Loucy (cell line): ENCODE results near the gene EEF1A1.

ENCODE experiments used
- H2AFZ ChIP-seq: fragments of 200-600 bp; sonication (generic); 2 replicates; pipeline ENCODE4 v1.6.0; 2016; ENCODE audit warnings: antibody characterized with exemption, mild to moderate bottlenecking, low read length, moderate library complexity
- H3F3A ChIP-seq: fragments of 200-600 bp; 2 replicates; pipeline ENCODE4 v1.6.0; 2016; ENCODE audit warnings: antibody characterized with exemption, low read depth, mild to moderate bottlenecking
- H3K27me3 ChIP-seq: fragments of 200-600 bp; sonication (generic); 2 replicates; pipeline ENCODE4 v1.6.1; 2014; ENCODE audit warnings: low read length, mild to moderate bottlenecking; ENCODE audit not compliant: insufficient read depth, poor library complexity, severe bottlenecking
- H3K36me3 ChIP-seq: fragments of 200-600 bp; sonication (generic); 2 replicates; pipeline ENCODE4 v1.6.1; 2016; ENCODE audit warnings: low read length; ENCODE audit not compliant: insufficient read depth
- H3K4me1 ChIP-seq: fragments of 200-600 bp; sonication (generic); 2 replicates; pipeline ENCODE4 v1.5.1; 2014; ENCODE audit warnings: low read length, mild to moderate bottlenecking; ENCODE audit not compliant: insufficient read depth, poor library complexity, severe bottlenecking
- H3K4me2 ChIP-seq: fragments of 200-600 bp; sonication (generic); 2 replicates; pipeline ENCODE4 v1.6.0; 2014; ENCODE audit warnings: antibody characterized with exemption, low read length, low read depth, mild to moderate bottlenecking; ENCODE audit not compliant: poor library complexity, severe bottlenecking
- H3K4me3 ChIP-seq: fragments of 200-600 bp; sonication (generic); 2 replicates; pipeline ENCODE4 v1.5.1; 2014; ENCODE audit warnings: low read length, mild to moderate bottlenecking, mixed read lengths; ENCODE audit not compliant: poor library complexity, severe bottlenecking
- H3K79me2 ChIP-seq: fragments of 200-600 bp; sonication (generic); 2 replicates; pipeline ENCODE4 v1.6.1; 2014; ENCODE audit warnings: low read length; ENCODE audit not compliant: insufficient read depth
- H3K9ac ChIP-seq: fragments of 200-600 bp; sonication (generic); 2 replicates; pipeline ENCODE4 v1.6.0; 2014; ENCODE audit warnings: mild to moderate bottlenecking, low read depth, low read length, moderate library complexity; ENCODE audit not compliant: poor library complexity, severe bottlenecking
- H3K9me2 ChIP-seq: fragments of 200-600 bp; sonication (generic); replicated peaks from 2 replicates; pipeline ENCODE4 v1.6.1; 2016; ENCODE audit warnings: low read depth, low read length, mixed read lengths
- H3K9me3 ChIP-seq: fragments of 200-600 bp; sonication (generic); 2 replicates; pipeline ENCODE4 v1.6.1; 2014; ENCODE audit warnings: mild to moderate bottlenecking, antibody characterized with exemption, low read length, low read depth; ENCODE audit not compliant: insufficient read depth
- H4K20me1 ChIP-seq: fragments of 200-600 bp; sonication (generic); 2 replicates; pipeline ENCODE4 v1.6.0; 2014; ENCODE audit warnings: antibody characterized with exemption, low read length, mild to moderate bottlenecking; ENCODE audit not compliant: insufficient read depth, poor library complexity, severe bottlenecking
- EZH2phosphoT487 ChIP-seq: fragments of 200-600 bp; IDR thresholded peaks from 2 replicates; pipeline ENCODE4 v1.6.1; 2018; ENCODE audit warnings: antibody characterized with exemption, mild to moderate bottlenecking, moderate library complexity, borderline replicate concordance
- TF ChIP-seq, protein P1 (sequence below): fragments of 200-600 bp; sonication (generic); conservative IDR thresholded peaks from 2 replicates; pipeline ENCODE4 v1.5.1; 2014; ENCODE audit warnings: mild to moderate bottlenecking, antibody characterized with exemption, low read length

The EEF1A1 gene

DNA sequence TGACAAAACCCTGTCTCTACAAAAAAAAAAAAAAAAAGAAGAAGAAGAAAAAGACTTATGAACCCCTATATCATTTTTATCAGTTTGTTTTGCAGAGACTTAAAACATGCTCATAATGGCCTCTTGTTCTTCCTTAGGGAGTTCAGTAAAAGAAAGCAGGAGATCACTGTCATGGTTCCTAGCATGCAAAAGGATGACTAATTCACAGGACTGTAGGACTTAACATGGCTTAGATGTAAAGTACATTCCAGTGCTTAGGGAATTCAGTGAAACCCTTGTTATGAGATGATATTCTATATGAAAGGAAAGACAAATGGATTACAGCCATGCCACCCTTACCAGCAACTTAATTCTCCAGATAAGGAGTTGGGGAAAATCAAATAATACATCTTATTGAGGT is 29.5 kb downstream of the EEF1A1 start:
- H3K9me2 ChIP-seq, result no peaks in the 10 kb centered on the region

DNA sequence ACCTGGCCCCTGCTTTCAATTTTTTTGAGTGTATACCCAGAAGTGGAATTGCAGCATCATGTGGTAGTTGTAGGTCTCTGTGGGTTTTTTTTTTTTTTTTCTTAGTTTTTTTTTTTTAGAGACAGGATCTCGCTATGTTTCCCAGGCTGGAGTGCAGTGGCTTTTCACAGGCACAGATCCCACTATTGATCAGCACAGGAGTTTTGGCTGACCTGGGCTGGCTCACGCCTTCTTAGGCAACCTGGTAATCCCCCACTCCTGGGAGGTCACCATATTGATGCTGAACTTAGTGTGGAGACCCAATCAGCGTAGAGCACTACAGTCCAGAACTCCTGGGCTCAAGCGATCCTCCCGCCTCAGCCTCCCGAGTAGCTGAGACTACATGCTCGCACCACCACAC is 33.4 kb downstream of the EEF1A1 start:
- H2AFZ ChIP-seq, result no peak overlapping the region
- H3K36me3 ChIP-seq, result peaks cover 58% of the 10 kb centered on the region; the same call in 1 of the 2 replicates
- no peaks in the 10 kb centered on the region for H3K9me2 ChIP-seq
- no peak for TF ChIP-seq EZH2phosphoT487
- TF ChIP-seq, protein P1, sequence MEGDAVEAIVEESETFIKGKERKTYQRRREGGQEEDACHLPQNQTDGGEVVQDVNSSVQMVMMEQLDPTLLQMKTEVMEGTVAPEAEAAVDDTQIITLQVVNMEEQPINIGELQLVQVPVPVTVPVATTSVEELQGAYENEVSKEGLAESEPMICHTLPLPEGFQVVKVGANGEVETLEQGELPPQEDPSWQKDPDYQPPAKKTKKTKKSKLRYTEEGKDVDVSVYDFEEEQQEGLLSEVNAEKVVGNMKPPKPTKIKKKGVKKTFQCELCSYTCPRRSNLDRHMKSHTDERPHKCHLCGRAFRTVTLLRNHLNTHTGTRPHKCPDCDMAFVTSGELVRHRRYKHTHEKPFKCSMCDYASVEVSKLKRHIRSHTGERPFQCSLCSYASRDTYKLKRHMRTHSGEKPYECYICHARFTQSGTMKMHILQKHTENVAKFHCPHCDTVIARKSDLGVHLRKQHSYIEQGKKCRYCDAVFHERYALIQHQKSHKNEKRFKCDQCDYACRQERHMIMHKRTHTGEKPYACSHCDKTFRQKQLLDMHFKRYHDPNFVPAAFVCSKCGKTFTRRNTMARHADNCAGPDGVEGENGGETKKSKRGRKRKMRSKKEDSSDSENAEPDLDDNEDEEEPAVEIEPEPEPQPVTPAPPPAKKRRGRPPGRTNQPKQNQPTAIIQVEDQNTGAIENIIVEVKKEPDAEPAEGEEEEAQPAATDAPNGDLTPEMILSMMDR, result no peak
- H3K27me3 ChIP-seq, result no peaks in the 10 kb centered on the region
- no peak overlapping the region for H3K9ac ChIP-seq
- H3F3A ChIP-seq, result no peaks in the 10 kb centered on the region
- H4K20me1 ChIP-seq, result no peaks in the 10 kb centered on the region
- no peaks in the 10 kb centered on the region for H3K79me2 ChIP-seq
- no peaks in the 10 kb centered on the region for H3K9me3 ChIP-seq
- H3K4me1 ChIP-seq, result no peaks in the 10 kb centered on the region
- no peak overlapping the region for H3K4me2 ChIP-seq
- H3K4me3 ChIP-seq, result no peak overlapping the region

More for the DNA sequence above, 29.5 kb downstream of the EEF1A1 start:
- no peaks in the 10 kb centered on the region for H3K9me3 ChIP-seq
- no peaks in the 10 kb centered on the region for H3K27me3 ChIP-seq
- no peak overlapping the region for H3K4me2 ChIP-seq
- H3K79me2 ChIP-seq, result no peaks in the 10 kb centered on the region
- H3K36me3 ChIP-seq, result peaks cover 46% of the 10 kb centered on the region
- TF ChIP-seq EZH2phosphoT487, result no peak
- TF ChIP-seq, protein P1, result no peak
- no peaks in the 10 kb centered on the region for H3F3A ChIP-seq
- H3K4me1 ChIP-seq, result no peaks in the 10 kb centered on the region
- no peak overlapping the region for H3K9ac ChIP-seq
- H3K4me3 ChIP-seq, result no peak overlapping the region
- no peaks in the 10 kb centered on the region for H4K20me1 ChIP-seq
- no peak overlapping the region for H2AFZ ChIP-seq

DNA sequence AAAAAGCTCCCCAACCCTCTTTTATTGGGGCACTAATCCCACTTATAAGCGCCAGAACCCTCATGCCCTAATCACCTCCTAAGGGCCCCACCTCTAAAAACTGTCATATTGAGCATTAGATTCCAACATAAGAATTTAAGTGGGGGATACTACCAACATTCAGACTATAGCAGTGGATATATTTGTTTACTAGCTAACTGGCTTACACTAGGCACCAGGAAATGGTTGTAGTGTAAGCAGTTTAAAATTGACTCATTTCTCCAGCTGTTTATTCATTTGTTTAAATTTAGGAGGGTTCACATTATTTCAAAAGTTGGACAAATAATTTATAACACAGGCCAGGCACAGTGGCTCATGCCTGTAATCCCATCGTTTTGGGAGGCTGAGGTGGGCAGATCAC is 36.4 kb downstream of the EEF1A1 start:
- no peak overlapping the region for H3K9ac ChIP-seq
- H3K9me2 ChIP-seq, result no peaks in the 10 kb centered on the region
- H3K4me1 ChIP-seq, result no peaks in the 10 kb centered on the region
- H3K4me3 ChIP-seq, result no peak overlapping the region
- H4K20me1 ChIP-seq, result no peaks in the 10 kb centered on the region
- no peak overlapping the region for H3K4me2 ChIP-seq
- no peak for TF ChIP-seq EZH2phosphoT487
- TF ChIP-seq, protein P1, result no peak
- H3K79me2 ChIP-seq, result no peaks in the 10 kb centered on the region
- H3F3A ChIP-seq, result no peaks in the 10 kb centered on the region
- peaks cover 75% of the 10 kb centered on the region; the same call in 1 of the 2 replicates for H3K36me3 ChIP-seq
- no peak overlapping the region for H2AFZ ChIP-seq
- no peaks in the 10 kb centered on the region for H3K9me3 ChIP-seq
- H3K27me3 ChIP-seq, result no peaks in the 10 kb centered on the region
